HepG2 (cell line): Measurements from ENCODE around the gene RRAD. TPM values are rescaled to one million over a fixed set of nuclear protein-coding genes. Genes with fewer than 3 reads are reported as not detected.
A peak's percentile ranks its signal among the peaks of the same experiment; 100 is the strongest.

Source experiments
- ATAC-seq: fragments of 200-7000 bp; cut with Tn5 transposase; 3 replicates; pipeline ENCODE4 v1.9.1; 2020; ENCODE audit warnings: mild to moderate bottlenecking, moderate library complexity
- BruUV-seq: library from RNA; stranded (reverse); fragments of 400-500 nt; replicated peaks from 2 replicates; lab custom pipeline; 2021; lab: Mats Ljungman, UMichigan
- CTCF ChIA-PET: fragments of 300-600 bp; formaldehyde crosslinking; extraction: SDS; loops from one replicate; lab custom pipeline; 2021; ENCODE audit warnings: low total read pairs, inconsistent platforms, low intra/inter-chr PET ratio; lab: Yijun Ruan, JAX
- POLR2A ChIA-PET: fragments of 350-600 bp; sonication (Branson Sonifier 250); formaldehyde crosslinking; loops from one replicate; lab custom pipeline; 2020; ENCODE audit warnings: antibody characterized with exemption, inconsistent platforms; lab: Yijun Ruan, JAX
- DNase-seq: peaks from one replicate; pipeline ENCODE4 v3.0.0-alpha.2; 2015; ENCODE audit warnings: low spot score
- FAIRE-seq: peaks from 3 replicates; lab custom pipeline; 2011; peaks lifted over from hg19 to GRCh38; lab: Jason Lieb, UNC
- H2AFZ ChIP-seq: one replicate; pipeline ENCODE4 v1.6.1; 2011; ENCODE audit warnings: low read length, inconsistent platforms
- H3K27ac ChIP-seq: fragments of 300-600 bp; 3 replicates; pipeline ENCODE4 v1.8.0; 2011; ENCODE audit warnings: mixed run types, mild to moderate bottlenecking, mixed read lengths, low read length, inconsistent platforms; ENCODE audit not compliant: insufficient read depth; ENCODE audit errors: extremely low read length
- H3K27me3 ChIP-seq, 2 experiments: fragments of 200-600 bp in 1 of 2; 2 replicates in 1 of 2; 3 replicates in 1 of 2; pipeline versions ENCODE4 v1.6.0 to v1.8.0; 2011; ENCODE audit warnings: low read length in 2 of 2, mild to moderate bottlenecking in 2 of 2, moderate library complexity in 2 of 2, inconsistent platforms in 1 of 2; ENCODE audit not compliant: insufficient read depth in 2 of 2, control insufficient read depth in 1 of 2
- H3K36me3 ChIP-seq, 2 experiments: fragments of 200-600 bp in 1 of 2; replicated peaks in 1 of 2; 2 replicates in 1 of 2; 3 replicates in 1 of 2; pipeline versions ENCODE4 v1.5.1 to v1.8.0; 2011; ENCODE audit warnings: low read length in 2 of 2, inconsistent platforms in 1 of 2; ENCODE audit not compliant: insufficient read depth in 2 of 2, control insufficient read depth in 1 of 2
- H3K4me1 ChIP-seq: 2 replicates; pipeline ENCODE4 v1.5.1; 2012; ENCODE audit warnings: low read length, inconsistent platforms; ENCODE audit not compliant: insufficient read depth
- H3K4me2 ChIP-seq: 2 replicates; pipeline ENCODE4 v1.6.0; 2011; ENCODE audit warnings: low read depth, low read length, inconsistent platforms
- H3K4me3 ChIP-seq, 3 experiments: fragments of 200-600 bp in 1 of 3; sonication (generic), shearing (Covaris generic) in 1 of 3; replicated peaks in 1 of 3; 2 replicates each; pipeline ENCODE4 v1.5.1; 2011 to 2016; ENCODE audit warnings: low read length in 3 of 3, inconsistent platforms in 2 of 3, low read depth in 2 of 3, mild to moderate bottlenecking in 2 of 3, control low read depth in 1 of 3, mixed read lengths in 1 of 3; ENCODE audit not compliant: insufficient read depth in 1 of 3
- H3K79me2 ChIP-seq: one replicate; pipeline ENCODE4 v1.6.1; 2011; ENCODE audit warnings: low read length, inconsistent platforms; ENCODE audit not compliant: insufficient read depth
- H3K9ac ChIP-seq: 2 replicates; pipeline ENCODE4 v1.6.0; 2011; ENCODE audit warnings: mild to moderate bottlenecking, low read depth, low read length, inconsistent platforms; ENCODE audit not compliant: insufficient read depth
- H3K9me3 ChIP-seq: 2 replicates; pipeline ENCODE4 v1.5.1; 2012; ENCODE audit warnings: mild to moderate bottlenecking, low read length
- H4K20me1 ChIP-seq: 2 replicates; pipeline ENCODE4 v1.6.0; 2011; ENCODE audit warnings: inconsistent platforms, mild to moderate bottlenecking, low read length, moderate library complexity; ENCODE audit not compliant: insufficient read depth
- MAFF ChIP-seq: IDR thresholded peaks from 2 replicates; pipeline ENCODE4 v1.6.1; 2011; ENCODE audit warnings: low read depth, low read length, improper control_type of control experiment
- MAFK ChIP-seq, 2 experiments: IDR thresholded peaks in 1 of 2; conservative IDR thresholded peaks in 1 of 2; 2 replicates each; pipeline ENCODE4 v1.6.1; 2011; ENCODE audit warnings: improper control_type of control experiment in 2 of 2, low read length in 2 of 2
- ZBTB8A ChIP-seq: sonication (generic); formaldehyde crosslinking; IDR thresholded peaks from 2 replicates; pipeline ENCODE4 v1.4.0; 2020; ENCODE audit warnings: mild to moderate bottlenecking, low read depth, missing genetic modification reagents, borderline replicate concordance
- ZNF142 ChIP-seq: sonication (generic); formaldehyde crosslinking; IDR thresholded peaks from 2 replicates; pipeline ENCODE4 v1.4.0; 2020; ENCODE audit warnings: missing genetic modification reagents
- ZNF350 ChIP-seq: sonication (generic); formaldehyde crosslinking; IDR thresholded peaks from 2 replicates; pipeline ENCODE4 v1.4.0; 2020; ENCODE audit warnings: mild to moderate bottlenecking, low read depth, missing genetic modification reagents, borderline replicate concordance
- ZNF510 ChIP-seq: sonication (generic); formaldehyde crosslinking; IDR thresholded peaks from 2 replicates; pipeline ENCODE4 v1.4.0; 2020; ENCODE audit warnings: low read depth, mild to moderate bottlenecking, missing genetic modification reagents
- WGBS: methylation state at CpG from one replicate; pipeline ENCODE4 v1.1.6; 2017; ENCODE audit warnings: low lambda C conversion rate; 5-methylcytosine and 5-hydroxymethylcytosine counted together
- in situ Hi-C: cut with HindIII; loops from 2 replicates; pipeline ENCODE4 v1.10.0; 2017; ENCODE audit warnings: low pct_unique_long_range_greater_than_20kb; ENCODE audit not compliant: extremely low pct_ligation_motif_present
- intact Hi-C: fragments of 100-400 bp; cut with micrococcal nuclease; formaldehyde crosslinking; loops from one replicate; pipeline ENCODE4 v1.10.0; 2022; ENCODE audit not compliant: unreplicated experiment
- polyA plus RNA-seq, 8 experiments: library from polyadenylated mRNA; depleted of rRNA in 3 of 8; stranded (reverse) in 7 of 8; unstranded in 1 of 8; fragments of >200 nt; fragmentation: Illumina TruSeq in 4 of 8; extraction: Trizol in 4 of 8; gene quantifications; 2 replicates each; pipeline versions ENCODE4 v1.2.1 to v1.2.3, GENCODE V29; 2011 to 2016; ENCODE audit warnings: low read depth in 4 of 8, missing spikeins in 1 of 8, mixed read lengths in 1 of 8; ENCODE audit not compliant: insufficient read depth in 1 of 8
- total RNA-seq, 5 experiments: library from RNA; depleted of rRNA; stranded (reverse); fragments of >200 nt; fragmentation: Illumina TruSeq; extraction: Trizol; gene quantifications; 2 replicates each; pipeline ENCODE4 v1.2.3, GENCODE V29; 2016; ENCODE audit warnings: low read depth in 1 of 5

Gene RRAD
- total and polyA plus RNA-seq, 2 of the 13 experiments (the other 11 are each of a cell fraction or from before 2014, with no cell fraction given) = 0.80 to 1.1 TPM

GRCh38 chr16:66890799-66891198 lies 34.5 kb downstream of the RRAD start:
- Histone ChIP-seq H3K36me3 (peaks cover 6 to 16% of the 10 kb centered on the region in 2 experiments), H3K4me1 (peaks cover 27% of the 10 kb centered on the region), H3K27ac (peak overlapping the region; percentile 19), H3K9ac (no peak overlapping the region), H3K4me3 (no peak overlapping the region), H3K4me2 (no peak overlapping the region)
- intact Hi-C loops = loop anchor here (10.0 kb wide), 1 partner anchor 264 kb away; the partner anchor contains the start of genes B3GNT9, FBXL8 and TRADD
- ChIA-PET POLR2A (interaction anchor here (0.7 to 4.0 kb wide), 3 partner anchors 9 to 71 kb away, joined by 3 to 15 read pairs (median 3); partner anchors contain the start of genes CES3 and PDP2), CTCF (no interaction called here)
- FAIRE-seq = no peak
- BruUV-seq = no TSS peak
- in situ Hi-C loops = no loop called here
- TF ChIP-seq MAFF = peak; percentile 88
- TF ChIP-seq ZNF350 (CRISPR knock-in tag) = no peak
- TF ChIP-seq ZBTB8A = no peak
- peak; percentile 85 to 90 for TF ChIP-seq MAFK (conservative IDR thresholded peaks at IDR 0.05 in 1 of 2, IDR thresholded peaks at IDR 0.05 in 1 of 2; ENCODE audit: low read length in 2 of 2)
- TF ChIP-seq ZNF510 (CRISPR knock-in tag) = 0 out of 2 replicates have a peak, but pooled peaks have one; percentile 51
- TF ChIP-seq, all 625 proteins: peak for 3
- Histone ChIP-seq H3K9me3 (no peaks in the 10 kb centered on the region), H3K27me3 (peaks cover 0 to 2% of the 10 kb centered on the region in 2 experiments; a peak in 1 of 5 replicates), H2AFZ (no peak overlapping the region), H3K79me2 (no peaks in the 10 kb centered on the region), H4K20me1 (no peaks in the 10 kb centered on the region)
- 91% methylated on average over 2 of the region's 2 CpGs for WGBS
- DNase-seq (no peak), ATAC-seq (no peak)

- no peak for ATAC-seq
- 89% methylated on average over 4 of the region's 4 CpGs for WGBS
- Histone ChIP-seq H3K79me2 (peaks cover 6% of the 10 kb centered on the region), H3K36me3 (peaks cover 14 to 28% of the 10 kb centered on the region in 2 experiments), H3K4me2 (no peak overlapping the region), H3K27me3 (no peaks in the 10 kb centered on the region), H2AFZ (no peak overlapping the region), H4K20me1 (no peaks in the 10 kb centered on the region), H3K27ac (no peak overlapping the region), H3K9ac (no peak overlapping the region), H3K4me1 (peaks cover 21% of the 10 kb centered on the region), H3K4me3 (no peak overlapping the region), H3K9me3 (no peaks in the 10 kb centered on the region)
- no peak for TF ChIP-seq ZNF142 (CRISPR knock-in tag)
- ChIA-PET POLR2A (interaction anchor here (4.0 kb wide), 1 partner anchor 9 kb away, joined by 15 read pairs; the partner anchor contains the start of gene PDP2), CTCF (no interaction called here)
- no peak for DNase-seq
- in situ Hi-C loops (no loop called here), intact Hi-C loops (loop anchor here (10.0 kb wide), 1 partner anchor 265 kb away; the partner anchor contains the start of genes B3GNT9, FBXL8 and TRADD)
- BruUV-seq = no TSS peak
- FAIRE-seq = no peak
Observed at GRCh38 chr16:66889622-66890021, 35.7 kb downstream of the RRAD start.
